Kidney glomerular epithelial cell (primary cell): ENCODE measurements around the gene TRAF3IP1.
"Not testable (repeated sequence)": the region's sequence is repeated elsewhere in the genome, so short reads cannot be mapped to it uniquely, and the experiment has no call there.

Experiments
- DNase-seq: peaks from one replicate; lab custom pipeline; 2025; lab: John Stamatoyannopoulos, UW

TRAF3IP1 gene

DNA sequence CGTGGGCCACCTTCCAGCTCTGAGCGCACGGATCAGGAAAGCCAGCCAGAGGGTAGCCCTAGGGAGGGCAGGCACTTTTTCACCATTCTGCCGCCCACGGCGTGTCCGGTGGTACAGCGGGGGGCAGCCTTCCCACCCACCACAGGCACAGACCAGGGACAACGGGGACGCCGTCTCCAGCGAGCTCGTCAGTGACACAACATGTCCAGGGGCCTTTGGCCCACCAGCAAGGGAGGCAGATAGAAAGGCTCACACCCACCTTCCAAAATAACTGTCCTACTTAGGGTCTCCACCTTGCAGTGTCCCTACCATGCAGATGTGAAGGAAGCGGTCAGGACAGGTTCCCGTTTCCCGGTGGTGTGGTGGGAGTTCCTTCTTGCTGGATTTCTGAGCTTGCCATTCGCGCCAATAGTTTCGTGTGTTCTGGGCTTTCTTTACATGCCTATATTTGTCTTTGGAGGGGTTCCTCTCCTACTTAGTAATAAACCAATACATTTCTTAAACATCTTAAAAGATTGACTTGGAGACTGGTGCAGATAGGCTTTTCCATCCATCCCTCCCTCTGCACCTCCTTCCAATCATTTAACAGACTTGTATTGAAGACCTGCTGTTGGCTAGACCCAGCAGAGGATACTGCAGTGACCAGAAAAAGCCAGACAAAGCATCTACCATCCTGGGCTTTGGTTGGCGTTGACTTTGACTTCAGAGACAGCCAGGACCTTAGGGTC, 107.3 kb downstream of the TRAF3IP1 start:
- no peak for DNase-seq

DNA sequence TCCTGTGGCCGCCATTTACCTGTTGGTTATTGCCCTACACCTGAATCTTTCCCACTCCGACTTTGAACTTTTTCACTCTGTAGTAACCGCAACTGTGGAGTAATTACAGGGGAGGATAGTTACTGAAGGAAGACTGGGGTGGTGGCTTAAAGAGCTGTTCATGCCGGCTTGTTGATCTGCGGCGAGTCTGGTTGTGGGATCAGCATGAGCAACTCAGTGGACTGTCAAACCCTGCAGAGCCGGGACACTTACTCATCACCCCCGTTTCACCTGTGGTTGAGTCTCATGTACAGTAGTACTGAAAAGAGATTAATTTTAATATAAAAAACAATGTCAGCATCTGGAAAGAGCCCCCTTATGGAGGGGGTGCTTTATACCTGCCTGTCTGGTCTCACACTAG, 108.5 kb downstream of the TRAF3IP1 start:
- no peak for DNase-seq

DNA sequence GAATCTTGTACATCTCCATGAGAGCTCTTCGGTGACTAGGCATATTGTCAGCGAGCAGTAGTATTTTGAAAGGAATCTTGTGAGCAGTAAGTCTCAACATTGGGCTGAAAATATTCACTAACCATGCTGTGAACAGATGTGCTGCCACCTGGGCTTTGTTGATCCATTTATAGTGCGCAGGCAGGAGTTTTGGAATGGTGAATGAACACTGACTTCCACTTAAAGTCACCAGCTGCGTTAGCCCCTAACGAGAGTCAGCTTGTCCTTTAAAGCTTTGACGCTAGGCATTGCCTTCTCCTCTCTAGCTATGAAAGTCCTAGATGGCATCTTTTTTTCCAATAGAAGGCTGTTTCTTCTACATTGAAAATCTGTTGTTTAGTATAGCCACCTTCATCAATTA, 110.5 kb downstream of the TRAF3IP1 start:
- no peak for DNase-seq

DNA sequence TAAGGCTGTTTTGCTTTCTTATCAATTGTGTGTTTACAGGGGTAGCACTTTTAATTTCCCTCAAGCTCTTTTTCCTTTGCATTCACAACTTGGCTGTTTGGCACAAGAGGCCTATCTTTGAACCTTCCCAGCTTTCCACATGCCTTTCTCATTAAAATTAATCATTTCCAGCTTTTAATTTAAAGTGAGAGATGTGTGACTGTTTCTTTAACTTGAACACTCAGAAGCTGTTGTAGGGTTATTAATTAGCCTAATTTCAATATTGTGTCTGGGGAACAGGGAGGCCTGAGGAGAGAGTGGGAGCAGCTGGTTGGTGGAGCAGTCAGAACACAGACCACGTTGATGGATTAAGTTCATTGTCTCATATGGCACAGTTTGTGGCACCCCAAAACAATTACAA, 111.1 kb downstream of the TRAF3IP1 start:
- DNase-seq = no peak

DNA sequence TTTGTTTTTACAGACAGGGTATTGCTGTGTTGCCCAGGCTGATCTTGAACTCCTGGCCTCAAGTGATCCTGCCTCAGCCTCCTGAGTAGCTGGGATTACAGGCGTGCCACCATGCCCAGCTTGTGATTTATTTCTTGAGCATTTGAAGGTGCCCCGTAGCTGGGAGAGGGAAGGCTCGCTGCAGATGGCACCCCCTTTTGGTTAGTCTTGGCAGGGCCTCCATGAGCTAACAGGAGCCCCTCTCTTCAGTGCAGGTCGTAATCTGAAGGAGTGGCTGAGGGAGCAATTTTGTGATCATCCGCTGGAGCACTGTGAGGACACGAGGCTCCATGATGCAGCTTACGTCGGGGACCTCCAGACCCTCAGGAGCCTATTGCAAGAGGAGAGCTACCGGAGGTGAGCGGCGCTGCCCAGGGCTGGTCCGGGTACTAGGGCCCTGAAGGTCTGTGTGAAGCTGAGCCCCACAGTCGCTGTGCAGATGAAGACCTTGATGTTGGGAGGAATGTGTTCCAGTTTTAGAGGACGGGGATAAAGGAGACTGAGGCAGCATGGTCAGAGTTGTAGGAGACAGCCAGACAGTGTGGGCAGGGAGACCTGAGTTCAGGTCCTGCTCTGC, 113.1 kb downstream of the TRAF3IP1 start:
- DNase-seq = no peak

DNA sequence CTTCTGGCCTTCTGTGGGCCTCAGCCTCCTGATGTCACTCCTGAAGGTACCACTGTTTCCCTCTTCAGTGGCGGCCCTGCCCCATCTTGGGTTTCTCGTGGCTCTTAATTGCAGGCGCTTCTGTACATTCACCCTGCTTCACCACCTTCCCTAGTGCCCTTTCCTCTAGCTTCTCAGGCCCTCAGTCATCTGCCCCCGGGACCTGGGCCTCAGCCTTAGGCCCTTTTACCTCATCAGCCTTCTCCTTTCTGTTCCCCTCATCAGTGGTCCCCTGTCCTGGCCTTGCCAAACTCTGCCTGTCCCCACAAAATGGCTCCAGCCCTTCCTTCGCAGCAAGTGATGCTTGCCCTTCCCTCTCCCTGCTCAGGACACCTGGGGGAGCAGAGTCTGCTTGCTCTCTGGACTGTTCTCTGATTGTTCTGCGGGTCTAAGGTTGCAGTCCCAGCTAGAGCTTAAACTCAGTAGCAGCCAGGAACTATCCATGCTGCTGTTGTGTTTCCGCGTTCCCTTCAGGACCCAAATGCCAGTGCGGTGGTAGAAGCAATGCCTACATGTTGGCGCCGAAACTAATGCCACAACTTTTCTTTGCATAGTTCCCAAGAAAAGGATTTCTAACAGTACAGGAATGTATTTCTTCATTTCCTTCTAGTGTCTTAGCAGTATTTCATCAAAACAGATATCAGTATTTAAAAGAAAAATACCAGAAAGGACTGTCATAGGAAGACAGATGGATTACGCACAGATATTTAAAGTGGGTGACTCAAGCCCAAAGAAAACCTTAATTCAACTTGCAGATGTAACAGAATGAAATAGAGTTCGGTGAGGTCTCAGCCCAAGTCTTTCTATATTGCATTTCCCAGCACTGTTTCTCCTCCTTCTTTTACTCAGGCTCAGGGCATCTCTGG, 113.9 kb downstream of the TRAF3IP1 start:
- no peak for DNase-seq

DNA sequence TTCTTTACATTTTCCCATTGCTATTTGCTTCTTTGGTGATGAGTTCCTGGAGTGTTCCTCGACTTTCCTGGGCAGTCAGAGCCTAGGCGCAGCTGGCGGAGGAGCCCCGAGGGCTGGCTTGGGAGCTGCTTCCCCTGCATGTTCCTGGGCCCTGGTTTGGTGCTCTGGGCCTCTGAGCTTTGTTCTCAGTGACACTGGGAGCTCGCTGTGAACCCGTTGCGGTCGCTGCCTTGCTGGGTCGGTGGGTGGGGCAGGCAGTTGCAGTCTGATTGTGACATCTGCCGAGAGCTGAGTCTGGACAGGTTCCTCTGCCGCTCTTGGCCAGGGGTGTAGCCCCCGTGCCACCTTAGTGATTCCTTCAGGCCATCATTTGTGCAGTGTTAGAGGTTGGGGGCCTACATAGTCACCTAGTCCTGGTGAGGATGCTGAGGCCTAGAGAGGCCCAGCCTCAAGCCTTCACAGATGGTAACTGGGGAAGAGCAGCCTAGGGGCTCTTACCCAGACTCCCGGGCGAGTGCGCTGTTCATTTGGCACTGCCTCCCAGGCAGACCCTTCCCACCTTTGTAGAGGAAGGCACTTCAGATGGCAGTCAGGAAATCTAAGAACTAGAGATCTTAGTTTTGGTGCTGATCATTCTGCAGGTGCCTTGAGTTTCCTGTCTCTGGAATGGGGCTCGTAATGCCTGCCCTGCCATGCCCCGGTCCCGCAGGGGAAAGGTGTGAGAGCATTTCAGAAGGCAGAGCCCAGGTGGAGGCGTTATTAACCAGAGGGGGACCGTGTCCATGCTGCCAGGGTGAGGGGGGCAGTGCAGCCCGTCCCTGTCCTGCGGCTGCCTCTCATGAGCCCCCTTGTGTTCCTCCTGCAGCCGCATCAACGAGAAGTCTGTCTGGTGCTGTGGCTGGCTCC, 114.8 kb downstream of the TRAF3IP1 start:
- no peak for DNase-seq

DNA sequence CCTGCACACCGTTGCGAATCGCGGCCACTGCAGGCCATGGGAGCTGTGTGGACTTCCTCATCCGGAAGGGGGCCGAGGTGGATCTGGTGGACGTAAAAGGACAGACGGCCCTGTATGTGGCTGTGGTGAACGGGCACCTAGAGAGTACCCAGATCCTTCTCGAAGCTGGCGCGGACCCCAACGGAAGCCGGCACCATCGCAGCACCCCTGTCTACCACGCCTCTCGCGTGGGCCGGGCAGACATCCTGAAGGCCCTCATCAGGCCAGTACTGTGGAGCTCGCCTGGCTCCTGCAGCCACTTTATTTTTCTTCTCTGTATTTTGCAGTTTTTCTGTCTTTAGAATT, 115.4 kb downstream of the TRAF3IP1 start:
- DNase-seq = no peak

DNA sequence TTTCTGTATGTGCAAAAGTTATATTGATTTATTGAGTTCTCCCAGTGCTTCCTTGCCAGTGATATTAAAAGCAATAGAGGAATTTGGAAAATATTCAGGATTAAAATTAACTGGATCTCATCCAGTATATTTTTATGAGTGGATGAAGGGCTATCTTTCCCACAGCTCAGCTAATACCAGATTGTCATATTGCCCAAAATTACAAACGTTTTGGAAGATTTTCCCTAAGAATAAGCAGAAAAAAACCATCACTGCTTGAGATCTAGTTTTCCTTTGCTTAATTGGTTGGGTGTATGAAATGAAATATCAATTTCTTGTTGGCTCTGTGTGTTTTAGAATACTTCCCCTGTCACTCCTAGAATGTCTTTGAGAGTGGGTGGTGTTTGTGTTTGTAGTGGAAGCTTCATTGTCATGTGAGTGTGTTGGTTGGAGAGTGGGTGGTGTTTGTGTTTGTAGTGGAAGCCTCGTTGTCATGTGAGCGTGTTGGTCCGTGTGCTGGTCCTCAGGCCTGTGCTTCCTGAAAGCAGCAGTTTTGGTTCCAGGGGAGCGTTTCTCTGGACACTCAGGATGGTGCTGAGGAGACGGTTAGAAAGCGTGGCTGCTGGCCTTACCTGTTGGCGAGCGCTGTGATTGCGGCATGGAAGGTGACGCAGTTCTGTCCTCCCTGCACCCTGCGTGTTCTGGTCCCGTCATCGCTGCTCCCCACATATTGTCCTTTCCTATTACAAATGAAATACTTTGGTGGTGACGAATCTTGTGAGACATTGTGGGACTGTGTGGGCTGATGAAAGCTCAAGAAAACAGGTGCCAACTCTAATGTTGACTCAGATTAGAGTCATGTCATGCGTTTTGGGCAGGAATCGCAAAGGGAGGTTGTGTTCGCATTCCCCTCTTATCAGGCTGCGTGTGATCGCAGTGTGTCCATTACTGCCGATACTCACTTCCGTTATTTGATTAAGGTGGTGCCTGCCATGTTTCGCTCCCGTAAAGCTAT, 118.8 kb downstream of the TRAF3IP1 start:
- peak; percentile 94 for DNase-seq

DNA sequence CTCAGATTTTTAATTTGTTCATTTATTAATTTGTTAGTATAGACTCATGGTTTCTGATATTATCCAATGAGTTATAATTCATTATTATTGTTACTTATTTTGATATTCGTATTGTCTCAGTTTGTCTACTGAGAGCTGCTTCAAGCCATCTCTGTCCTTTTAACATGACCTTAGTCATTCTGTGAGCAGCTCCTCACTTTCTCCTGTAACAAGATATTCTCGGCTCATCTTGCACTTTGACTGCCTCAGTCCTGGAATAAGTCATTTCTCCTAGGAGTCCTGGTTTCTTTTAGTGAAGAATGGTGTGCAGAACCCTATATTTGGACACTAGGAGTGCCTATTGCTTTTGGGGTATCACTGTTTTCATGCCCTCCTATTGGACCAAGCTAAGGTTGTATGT, 119.6 kb downstream of the TRAF3IP1 start:
- DNase-seq = no peak

DNA sequence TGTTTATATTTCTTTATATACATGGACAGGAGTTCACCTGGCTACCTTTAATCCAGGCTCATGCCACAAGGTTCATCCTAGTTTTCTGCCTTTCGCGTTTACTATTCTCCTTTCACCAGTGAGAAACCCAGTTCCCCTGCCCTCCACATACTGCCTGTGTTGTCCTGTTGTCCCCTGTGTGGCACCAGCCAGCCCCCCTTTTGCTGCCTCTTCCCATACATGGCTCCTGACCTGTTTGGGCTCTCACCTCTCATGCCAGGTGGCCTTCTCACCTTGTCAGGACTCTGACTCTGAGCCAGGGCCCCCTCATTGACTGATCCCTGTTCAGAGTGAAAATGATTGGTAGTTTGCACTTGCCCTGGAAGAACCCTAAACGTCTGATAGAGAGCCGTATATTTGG, 120.0 kb downstream of the TRAF3IP1 start:
- DNase-seq = no peak

DNA sequence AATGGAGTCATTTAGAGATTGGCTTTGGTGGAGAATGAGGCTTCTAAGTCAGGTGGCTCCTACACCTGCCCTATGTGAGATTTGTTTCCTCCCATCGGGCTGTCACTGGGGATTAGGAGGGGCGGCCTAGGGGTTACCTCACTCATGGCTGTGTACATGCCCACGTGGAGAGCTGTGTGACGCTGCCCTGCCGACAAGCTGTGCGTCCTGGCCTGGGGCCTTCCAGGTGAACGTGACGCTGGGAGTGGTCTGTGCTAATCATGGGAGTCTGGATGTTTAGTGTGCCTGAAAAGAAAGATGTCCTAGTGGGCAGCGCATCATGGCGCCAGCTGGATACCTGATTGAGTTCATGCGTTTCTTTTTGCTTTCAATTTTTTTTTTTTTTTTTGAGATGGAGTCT, 120.4 kb downstream of the TRAF3IP1 start:
- no peak for DNase-seq

DNA sequence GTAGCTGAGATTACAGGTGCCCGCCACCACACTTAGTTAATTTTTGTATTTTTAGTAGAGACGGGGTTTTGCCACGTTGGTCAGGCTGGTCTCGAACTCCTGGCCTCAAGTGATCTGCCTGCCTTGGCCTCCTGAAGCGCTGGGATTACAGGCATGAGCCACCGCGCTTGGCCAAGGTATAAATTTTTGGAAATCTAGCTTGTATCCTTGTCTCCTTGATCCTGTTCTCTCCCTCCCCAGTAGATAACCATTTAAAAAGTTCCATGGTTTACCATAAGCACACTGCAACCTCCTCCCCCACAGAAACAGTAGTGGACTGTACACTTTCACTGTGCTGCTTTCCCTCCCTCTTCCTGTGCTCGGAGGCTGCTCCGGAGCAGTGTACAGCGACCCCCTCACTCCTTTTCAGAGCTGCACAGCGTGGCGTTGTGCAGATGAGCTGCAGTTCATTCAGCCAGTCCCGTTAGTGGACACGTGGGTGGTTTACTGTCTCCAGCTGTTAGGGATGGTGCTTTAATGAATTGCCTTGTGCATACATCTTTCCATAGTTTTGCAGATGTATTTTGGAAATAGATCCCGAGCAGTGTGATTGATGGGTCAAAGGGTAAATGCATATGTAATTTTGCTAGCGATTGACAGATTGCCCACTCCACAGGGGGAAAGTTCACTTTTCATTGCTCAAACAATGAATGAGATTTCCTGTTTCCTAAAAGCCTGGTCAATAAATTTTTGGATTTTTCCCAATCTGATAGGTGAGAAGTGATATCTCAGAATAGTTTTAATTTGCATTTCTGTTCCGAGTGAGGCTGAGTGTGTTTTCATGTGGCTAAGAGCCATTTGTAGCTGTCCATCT, 121.2 kb downstream of the TRAF3IP1 start:
- DNase-seq = no peak

DNA sequence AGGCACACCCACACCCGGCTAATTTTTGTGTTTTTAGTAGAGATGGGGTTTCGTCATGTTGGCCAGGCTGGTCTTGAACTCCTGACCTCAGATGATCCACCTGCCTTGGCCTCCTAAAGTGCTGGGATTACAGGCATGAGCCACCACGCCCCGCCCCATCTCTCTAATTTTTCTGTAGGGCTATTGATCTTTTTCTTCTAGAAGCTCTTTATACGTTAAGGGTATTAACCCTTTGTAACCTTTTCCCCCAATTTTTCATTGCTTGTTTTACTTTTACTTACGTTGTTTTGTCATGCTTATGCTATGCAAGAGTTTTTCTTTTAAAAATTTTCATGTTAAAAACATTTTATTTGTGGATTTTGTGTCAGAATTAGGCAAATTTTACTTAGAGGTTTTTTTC, 121.9 kb downstream of the TRAF3IP1 start:
- not testable (repeated sequence) for DNase-seq

DNA sequence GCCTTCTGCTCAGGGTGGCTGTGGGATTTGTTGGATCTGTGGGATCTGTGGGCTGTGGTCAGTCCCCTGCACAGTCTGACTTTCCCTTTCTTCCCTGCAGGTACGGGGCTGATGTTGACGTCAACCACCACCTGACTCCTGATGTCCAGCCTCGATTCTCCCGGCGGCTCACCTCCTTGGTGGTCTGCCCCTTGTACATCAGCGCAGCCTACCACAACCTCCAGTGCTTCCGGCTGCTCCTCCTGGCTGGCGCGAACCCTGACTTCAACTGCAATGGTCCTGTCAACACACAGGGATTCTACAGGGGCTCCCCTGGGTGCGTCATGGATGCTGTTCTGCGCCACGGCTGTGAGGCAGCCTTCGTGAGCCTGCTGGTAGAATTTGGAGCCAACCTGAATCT, 123.9 kb downstream of the TRAF3IP1 start:
- no peak for DNase-seq

DNA sequence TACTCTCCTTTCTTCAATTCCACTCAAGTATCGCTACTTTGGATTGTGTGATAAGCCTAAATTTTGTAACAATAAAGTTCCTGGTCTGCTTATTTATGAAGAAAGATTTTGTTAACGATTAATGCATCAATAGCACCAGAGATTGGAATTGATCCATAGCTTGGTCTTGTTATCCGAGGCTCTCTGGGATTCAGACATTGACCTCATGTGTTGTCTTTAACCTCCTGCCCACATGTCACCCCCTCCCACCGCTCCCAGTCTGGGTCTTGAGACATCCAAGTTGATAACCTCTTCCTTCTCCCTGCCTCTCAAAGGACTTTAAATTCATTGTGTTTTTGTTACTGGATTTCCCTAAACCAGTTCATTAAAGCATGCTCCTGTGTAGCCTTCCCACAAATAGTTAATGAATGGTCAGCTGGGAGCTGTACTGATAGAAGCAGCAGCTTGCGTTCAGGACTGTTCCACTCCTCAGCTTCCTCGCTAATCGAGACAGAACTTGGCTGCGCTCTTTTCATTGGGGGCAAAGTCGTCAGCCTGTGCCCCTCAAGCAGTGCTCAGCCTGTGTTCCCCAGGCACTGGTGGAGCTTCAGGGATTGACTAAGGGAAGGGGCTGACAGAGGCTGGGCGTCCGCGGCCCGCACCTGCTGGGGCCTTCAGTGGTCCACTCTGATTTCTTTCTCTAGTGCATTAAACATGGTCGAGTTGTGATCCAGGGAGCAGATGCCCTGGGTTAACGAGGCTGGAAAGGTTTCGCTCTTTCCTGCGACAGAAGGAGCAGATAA, 125.3 kb downstream of the TRAF3IP1 start:
- DNase-seq = no peak

DNA sequence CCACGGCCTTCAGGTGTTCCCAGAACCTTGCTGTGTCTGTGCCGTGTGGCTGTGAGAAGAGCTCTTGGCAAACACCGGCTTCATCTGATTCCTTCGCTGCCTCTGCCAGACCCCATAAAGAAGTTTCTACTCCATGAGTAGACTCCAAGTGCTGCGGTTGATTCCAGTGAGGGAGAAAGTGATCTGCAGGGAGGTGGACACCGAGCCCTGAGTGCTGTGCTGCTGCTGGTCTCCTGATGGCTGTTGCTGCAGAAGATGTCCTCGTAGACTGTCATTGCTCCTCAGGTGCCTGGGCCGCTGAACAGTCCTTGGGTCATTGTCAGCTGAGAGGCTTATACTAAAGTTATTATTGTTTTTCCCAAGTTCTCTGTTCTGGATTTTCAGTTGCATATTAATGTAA, 126.1 kb downstream of the TRAF3IP1 start:
- no peak for DNase-seq

DNA sequence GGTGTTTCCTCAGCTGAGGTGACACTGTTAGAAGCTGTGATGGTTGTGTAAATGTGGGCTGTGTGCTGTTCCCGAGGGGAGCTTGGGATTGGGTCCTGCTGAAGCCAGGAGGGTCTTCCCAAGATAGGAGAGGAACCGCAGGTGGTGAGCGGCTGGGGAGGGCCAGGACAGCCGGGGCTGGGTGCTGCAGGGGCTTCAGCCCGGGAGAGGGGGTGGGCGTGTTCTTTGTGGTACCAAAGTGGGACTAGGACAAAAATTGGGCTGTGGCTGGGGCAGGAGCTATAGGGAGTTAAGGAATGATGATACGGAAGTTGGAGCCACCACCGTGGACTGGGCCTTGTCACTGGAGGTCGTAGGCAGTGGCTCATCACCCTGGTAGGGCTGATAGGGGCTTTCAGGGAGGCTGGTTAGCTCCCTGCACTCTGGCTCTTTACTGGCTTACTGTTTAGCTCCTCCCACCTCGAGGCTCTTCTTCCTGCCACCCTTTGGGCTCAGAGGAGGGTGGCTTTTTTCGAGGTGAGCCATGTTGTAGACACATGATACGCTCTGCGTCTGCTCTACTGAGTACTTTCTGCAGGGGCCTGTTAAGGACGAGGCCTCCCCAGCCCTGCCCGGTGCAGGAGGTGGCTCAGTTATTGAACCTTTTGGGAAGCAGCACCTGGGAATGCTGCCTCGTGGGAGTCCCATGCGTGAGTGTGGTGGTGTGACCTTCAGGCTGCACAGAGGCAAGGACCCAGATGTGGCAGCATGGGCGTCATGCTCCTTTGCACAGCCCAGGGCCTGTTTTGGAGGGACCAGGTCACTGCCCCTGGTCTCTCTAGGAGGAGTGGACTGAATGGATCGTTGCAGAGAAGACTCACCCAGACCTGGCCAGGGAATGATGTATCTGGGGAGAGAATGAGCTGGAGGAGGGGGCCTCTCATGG, 128.0 kb downstream of the TRAF3IP1 start:
- no peak for DNase-seq
